H1 (cell line): Measurements from ENCODE around the gene CCL15. TPM values are rescaled to one million over a fixed set of nuclear protein-coding genes. Genes with fewer than 3 reads are reported as not detected.

Experiments used
- KDM4A ChIP-seq: IDR thresholded peaks from one replicate; pipeline ENCODE4 v1.7.1; 2012; ENCODE audit warnings: low read depth, mild to moderate bottlenecking, moderate library complexity, low read length, inconsistent platforms; ENCODE audit not compliant: severe bottlenecking
- polyA plus RNA-seq, 7 experiments: library from polyadenylated mRNA; depleted of rRNA in 3 of 7; stranded (reverse) in 5 of 7; unstranded in 2 of 7; fragments of >200 nt in 5 of 7; fragments of 200-250 nt in 2 of 7; gene quantifications; 1 replicate in 5 of 7; 2 replicates in 1 of 7; 4 replicates in 1 of 7; pipeline versions ENCODE4 v1.2.1 to v1.2.3, GENCODE V29; 2011 to 2013; ENCODE audit warnings: missing spikeins in 2 of 7, mixed read lengths in 2 of 7
- total RNA-seq: library from RNA; stranded (reverse); fragmentation: NEBNext Ultra II Directional; extraction: Animal tissue kit (Norgen Biotek cat#: 25700); gene quantifications from 2 replicates; pipeline ENCODE4 v1.2.1, GENCODE V29; 2021

The CCL15 gene
- total and polyA plus RNA-seq, 2 of the 8 experiments (the other 6 are each of a cell fraction or from before 2014, with no cell fraction given), result not detected

DNA sequence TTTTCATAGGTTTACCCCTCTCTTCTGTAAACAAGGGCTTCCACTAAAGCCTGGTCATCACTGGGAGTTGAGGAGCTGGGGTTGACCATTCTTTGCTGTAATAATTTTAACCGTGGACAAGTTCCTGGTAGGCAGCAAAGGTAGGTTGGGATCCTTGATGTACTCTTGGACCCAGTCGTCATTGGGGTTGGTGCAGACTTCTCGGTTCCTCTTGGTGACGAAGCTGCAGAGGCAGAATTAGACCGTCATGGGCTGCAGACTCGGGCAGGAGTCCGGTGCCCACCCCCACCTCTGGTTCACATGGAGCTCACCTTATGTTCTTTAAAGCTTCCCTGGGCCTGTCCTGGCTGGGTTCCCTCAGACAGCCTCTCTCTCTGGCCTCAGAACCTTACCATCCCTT, 23.8 kb downstream of the CCL15 start (continued):
- TF ChIP-seq KDM4A, result no peak
- TF ChIP-seq, all 59 proteins: peak for 0
